Liver (tissue), 3 donors: ENCODE results near the gene PITPNM3.
A peak's percentile ranks its signal among the peaks of the same experiment; 100 is the strongest.

Experiments used
- ATF3 ChIP-seq: IDR thresholded peaks from 2 replicates; pipeline ENCODE4 v1.6.1; 2016; ENCODE audit warnings: antibody characterized with exemption
- CTCF ChIP-seq: fragments of 150-350 bp; IDR thresholded peaks from 2 replicates; pipeline ENCODE4 v1.5.1; 2017; ENCODE audit warnings: improper control_type of control experiment, low read depth, low read length; ENCODE audit not compliant: missing input control
- EGR1 ChIP-seq, 2 donors: IDR thresholded peaks; 2 replicates each; pipeline ENCODE4 v1.6.1; 2016 to 2018; ENCODE audit warnings: antibody characterized with exemption in 2 of 2, low read depth in 2 of 2
- GABPA ChIP-seq, 2 donors: IDR thresholded peaks in 1 of 2; conservative IDR thresholded peaks in 1 of 2; 2 replicates each; pipeline ENCODE4 v1.6.1; 2016; ENCODE audit warnings: antibody characterized with exemption in 2 of 2, mild to moderate bottlenecking in 1 of 2, moderate library complexity in 1 of 2
- HNF4G ChIP-seq: IDR thresholded peaks from 2 replicates; pipeline ENCODE4 v1.6.1; 2016; ENCODE audit warnings: antibody characterized with exemption
- JUND ChIP-seq, 2 donors: IDR thresholded peaks; 2 replicates each; pipeline ENCODE4 v1.6.1; 2016; ENCODE audit warnings: antibody characterized with exemption in 2 of 2
- MAX ChIP-seq: IDR thresholded peaks from 2 replicates; pipeline ENCODE4 v1.6.1; 2016; ENCODE audit warnings: antibody characterized with exemption
- REST ChIP-seq: IDR thresholded peaks from 2 replicates; pipeline ENCODE4 v1.6.1; 2016; ENCODE audit warnings: antibody characterized with exemption, mild to moderate bottlenecking
- SP1 ChIP-seq: IDR thresholded peaks from 2 replicates; pipeline ENCODE4 v1.6.1; 2018; ENCODE audit warnings: antibody characterized with exemption, mild to moderate bottlenecking
- TAF1 ChIP-seq: conservative IDR thresholded peaks from 2 replicates; pipeline ENCODE4 v1.6.1; 2016; ENCODE audit warnings: antibody characterized with exemption, mild to moderate bottlenecking
- YY1 ChIP-seq: IDR thresholded peaks from 2 replicates; pipeline ENCODE4 v1.6.1; 2016; ENCODE audit warnings: antibody characterized with exemption, mild to moderate bottlenecking
- ZBTB33 ChIP-seq: IDR thresholded peaks from 2 replicates; pipeline ENCODE4 v1.6.1; 2016; ENCODE audit warnings: antibody characterized with exemption
- donor health status: healthy.
- donor health status: healthy.

- TF ChIP-seq REST (no peak), CTCF (peak; percentile 89), SP1 (no peak), HNF4G (no peak), YY1 (no peak), JUND (IDR thresholded peaks at IDR 0.05) (no peak), TAF1 (no peak), GABPA (IDR thresholded peaks at IDR 0.05 in 1 of 2, conservative IDR thresholded peaks at IDR 0.05 in 1 of 2) (no peak), MAX (no peak), EGR1 (IDR thresholded peaks at IDR 0.05; ENCODE audit: low read depth in 2 of 2) (no peak), ATF3 (no peak), ZBTB33 (no peak)
Measured at GRCh38 chr17:6473128-6473767, 83.1 kb downstream of the PITPNM3 start.
